Left kidney (tissue), 2 donors: ENCODE data around the gene QDPR. TPM values are rescaled to one million over a fixed set of nuclear protein-coding genes. Genes with fewer than 3 reads are reported as not detected.
"Not testable (repeated sequence)": the region's sequence is repeated elsewhere in the genome, so short reads cannot be mapped to it uniquely, and the experiment has no call there.

Source experiments
- DNase-seq: peaks from one replicate; pipeline ENCODE4 v3.0.0-alpha.2; 2013
- polyA plus RNA-seq: library from polyadenylated mRNA; unstranded; fragments of 120-200 nt; gene quantifications from one replicate; pipeline ENCODE4 v1.2.1, GENCODE V29; 2013; ENCODE audit not compliant: insufficient read length

QDPR gene
- polyA plus RNA-seq, 1 donor = 62.9 TPM

GRCh38 chr4:17492876-17493275 lies 19.0 kb downstream of the QDPR start:
- DNase-seq = no peak

- DNase-seq = no peak
These were observed 19.7 kb downstream of the QDPR start for GRCh38 chr4:17492058-17492741.

GRCh38 chr4:17491196-17491595 lies 20.7 kb downstream of the QDPR start:
- no peak for DNase-seq

GRCh38 chr4:17490575-17491059 lies 21.3 kb downstream of the QDPR start:
- no peak for DNase-seq

- DNase-seq = no peak
These were observed 22.2 kb downstream of the QDPR start for GRCh38 chr4:17489721-17490120.

- DNase-seq = no peak
These were observed 22.8 kb downstream of the QDPR start for GRCh38 chr4:17489123-17489522.

- DNase-seq = no peak
These were observed 29.2 kb downstream of the QDPR start for GRCh38 chr4:17482716-17483115.

GRCh38 chr4:17480955-17481354 lies 30.9 kb downstream of the QDPR start:
- no peak for DNase-seq

GRCh38 chr4:17480210-17480927 lies 31.5 kb downstream of the QDPR start:
- DNase-seq = no peak

- no peak for DNase-seq
These were observed 34.0 kb downstream of the QDPR start for GRCh38 chr4:17477774-17478472.

GRCh38 chr4:17476853-17477252 lies 35.0 kb downstream of the QDPR start:
- no peak for DNase-seq

- DNase-seq = no peak
These were observed 36.4 kb downstream of the QDPR start for GRCh38 chr4:17475481-17475880.

GRCh38 chr4:17469931-17470674 lies 41.8 kb downstream of the QDPR start:
- DNase-seq = no peak

GRCh38 chr4:17468619-17469221 lies 43.2 kb downstream of the QDPR start:
- peak; percentile 61 for DNase-seq

- no peak for DNase-seq
These were observed 48.3 kb downstream of the QDPR start for GRCh38 chr4:17463606-17464005.

- DNase-seq = no peak
These were observed 61.6 kb downstream of the QDPR start for GRCh38 chr4:17450269-17450804.

GRCh38 chr4:17448689-17449088 lies 63.2 kb downstream of the QDPR start:
- no peak for DNase-seq

GRCh38 chr4:17447675-17448298 lies 64.1 kb downstream of the QDPR start:
- DNase-seq = peak; percentile 75

- DNase-seq = no peak
These were observed 64.8 kb downstream of the QDPR start for GRCh38 chr4:17447056-17447455.

GRCh38 chr4:17442477-17442876 lies 69.4 kb downstream of the QDPR start:
- DNase-seq = not testable (repeated sequence)

GRCh38 chr4:17437396-17437795 lies 74.5 kb downstream of the QDPR start:
- no peak for DNase-seq
